Fibroblast of skin of abdomen (primary cell): ENCODE data around the gene IL1B.
A peak's percentile ranks its signal among the peaks of the same experiment; 100 is the strongest.

ENCODE experiments used
- DNase-seq: peaks from one replicate; pipeline ENCODE4 v3.0.0-alpha.2; 2013

The IL1B gene

GRCh38 chr2:112829101-112829960 is 7.2 kb downstream of the IL1B start:
- DNase-seq, result no peak

DNA sequence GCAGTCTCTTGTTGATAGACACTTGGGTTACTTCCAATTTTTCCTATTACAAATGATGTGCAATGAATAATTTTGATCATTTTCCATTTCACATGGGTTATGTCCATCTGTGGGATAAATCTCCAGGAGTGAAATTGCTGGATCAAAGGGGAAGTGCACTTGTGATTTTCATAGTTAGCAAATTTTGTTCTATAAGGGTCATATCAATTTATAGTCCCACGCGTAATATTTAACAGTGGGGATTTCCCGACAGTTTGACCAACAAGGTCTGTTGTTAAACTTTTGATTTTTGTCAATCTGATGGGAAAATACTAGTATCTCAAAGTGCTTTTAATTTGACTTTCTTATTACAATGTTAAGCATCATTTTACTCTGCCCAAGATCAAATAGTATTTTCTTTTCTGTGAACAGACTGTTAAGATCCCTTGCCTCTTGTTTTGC is 8.3 kb downstream of the IL1B start:
- DNase-seq, result no peak

DNA sequence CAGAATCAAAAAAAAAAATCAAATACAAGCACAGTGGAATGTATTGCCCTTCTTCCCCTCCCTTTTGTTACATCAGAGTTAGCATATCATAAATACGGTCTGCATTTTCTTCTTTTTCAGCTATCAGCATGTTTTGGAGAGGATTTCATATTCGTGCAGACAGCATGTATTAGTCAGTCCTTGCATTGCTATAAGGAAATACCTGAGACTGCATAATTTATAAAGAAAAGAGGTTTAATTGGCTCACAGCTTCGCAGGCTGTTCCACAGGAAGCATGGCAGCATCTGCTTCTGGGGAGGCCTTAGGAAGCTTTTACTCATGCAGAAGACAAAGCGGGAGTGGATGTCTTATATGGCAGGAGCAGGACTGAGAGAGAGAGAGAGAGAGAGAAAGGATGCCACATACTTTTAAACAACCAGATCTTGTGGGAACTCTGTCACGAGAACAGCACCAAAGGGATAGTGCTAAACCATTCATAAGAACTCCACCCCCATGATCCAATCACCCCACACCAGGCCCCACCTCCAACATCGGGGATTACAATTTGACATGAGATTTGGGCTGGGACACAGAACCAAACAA is 8.9 kb downstream of the IL1B start:
- peak; percentile 73 for DNase-seq

DNA sequence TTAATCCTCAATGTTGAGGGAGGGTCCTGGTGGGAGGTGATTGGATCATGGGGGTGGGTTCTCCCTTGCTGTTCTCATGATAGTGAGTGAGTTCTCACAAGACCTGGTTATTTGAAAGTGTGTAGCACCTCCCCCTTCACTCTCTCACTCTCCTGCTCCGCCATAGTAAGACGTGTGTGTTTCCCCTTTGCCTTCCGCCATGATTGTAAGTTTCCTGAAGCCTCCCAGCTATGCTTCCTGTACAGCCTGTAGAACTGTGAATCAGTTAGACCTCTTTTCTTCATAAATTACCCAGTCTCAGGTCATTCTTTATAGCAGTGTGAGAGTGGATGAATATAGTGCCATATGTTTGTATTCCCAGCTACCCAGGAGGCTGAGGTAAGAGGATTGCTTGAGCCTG is 9.6 kb downstream of the IL1B start:
- DNase-seq, result no peak

GRCh38 chr2:112825706-112826105 is 10.9 kb downstream of the IL1B start:
- no peak for DNase-seq

GRCh38 chr2:112824694-112825085 is 11.9 kb downstream of the IL1B start:
- no peak for DNase-seq

DNA sequence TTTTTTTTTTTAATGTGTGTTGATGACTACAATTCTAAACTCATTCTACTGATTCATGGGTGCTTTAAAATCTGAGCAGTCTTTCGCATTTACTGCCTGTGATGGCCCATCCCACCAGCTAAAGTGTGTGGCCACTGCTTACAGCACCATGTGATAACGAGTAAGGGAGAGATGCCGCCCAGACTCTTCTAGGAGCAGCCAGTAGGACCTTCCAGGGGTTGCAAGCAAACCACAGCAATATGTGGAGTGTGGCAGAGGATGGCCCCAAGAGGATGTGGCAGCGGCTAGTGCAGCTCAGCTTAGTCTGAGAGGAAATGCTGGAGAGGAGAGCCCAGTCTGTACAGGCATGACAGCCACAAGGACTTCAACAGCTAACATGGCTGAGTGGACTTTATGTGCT is 14.9 kb downstream of the IL1B start:
- DNase-seq, result no peak

GRCh38 chr2:112821142-112821541 is 15.4 kb downstream of the IL1B start:
- no peak for DNase-seq

GRCh38 chr2:112820343-112820742 is 16.2 kb downstream of the IL1B start:
- no peak for DNase-seq

DNA sequence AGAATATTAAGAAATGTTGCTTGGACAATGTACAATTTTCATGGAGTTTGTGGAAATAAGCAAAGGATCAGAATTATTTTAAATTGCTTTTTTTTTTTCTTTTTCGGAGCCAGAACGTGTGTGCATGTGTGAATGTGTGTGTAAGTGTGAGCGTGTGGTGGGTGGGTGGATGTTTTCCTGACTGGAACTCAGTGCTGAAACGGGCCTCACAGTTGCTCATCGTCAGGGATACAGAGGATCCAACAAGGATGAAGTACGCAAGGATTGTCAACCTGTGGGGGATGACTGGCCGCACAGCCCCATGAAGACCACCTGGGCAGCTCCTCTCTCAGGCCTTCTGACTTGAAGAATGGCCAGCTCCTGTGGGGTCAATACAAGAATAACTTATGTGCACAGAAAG is 17.5 kb downstream of the IL1B start:
- no peak for DNase-seq

- no peak for DNase-seq
Measured at GRCh38 chr2:112818094-112818902, 18.3 kb downstream of the IL1B start.

- DNase-seq, result no peak
Measured at GRCh38 chr2:112817082-112817689, 19.4 kb downstream of the IL1B start.

GRCh38 chr2:112814278-112814677 is 22.3 kb downstream of the IL1B start:
- DNase-seq, result peak; percentile 54

GRCh38 chr2:112813280-112813966 is 23.2 kb downstream of the IL1B start:
- DNase-seq, result no peak

- DNase-seq, result peak; percentile 93
Measured at GRCh38 chr2:112812318-112813267, 24.0 kb downstream of the IL1B start.

GRCh38 chr2:112811841-112812306 is 24.7 kb downstream of the IL1B start:
- DNase-seq, result peak; percentile 95

DNA sequence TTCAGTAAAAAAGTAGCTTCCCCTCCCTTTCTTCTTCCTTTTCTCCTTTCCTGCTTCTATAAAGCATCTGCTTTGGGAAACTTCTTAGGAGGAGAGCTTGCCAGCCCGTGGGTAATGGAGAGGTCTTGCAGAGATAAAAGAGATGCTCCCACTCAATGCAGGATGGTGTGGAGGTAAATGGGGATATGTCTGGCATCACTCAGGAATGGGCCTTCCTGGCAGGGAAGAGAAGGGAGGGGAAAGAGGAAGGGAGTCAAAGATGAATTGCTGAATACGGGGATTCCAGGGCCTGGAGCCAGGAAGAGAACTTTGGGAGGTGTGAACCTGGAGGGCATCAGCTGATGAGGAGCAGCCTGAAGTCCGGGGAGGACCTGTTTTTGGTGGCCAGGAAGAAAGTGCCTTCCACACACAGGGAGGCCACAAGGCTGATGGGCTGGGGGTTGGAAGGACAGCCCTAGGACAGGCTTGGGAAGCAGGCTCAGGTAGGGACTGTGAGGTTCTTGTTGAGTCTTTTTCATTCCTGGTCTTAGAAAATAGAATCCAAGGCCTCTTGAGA is 25.2 kb downstream of the IL1B start:
- no peak for DNase-seq

GRCh38 chr2:112809112-112809511 is 27.5 kb downstream of the IL1B start:
- DNase-seq, result no peak

- no peak for DNase-seq
Measured at GRCh38 chr2:112807233-112807807, 29.3 kb downstream of the IL1B start.

DNA sequence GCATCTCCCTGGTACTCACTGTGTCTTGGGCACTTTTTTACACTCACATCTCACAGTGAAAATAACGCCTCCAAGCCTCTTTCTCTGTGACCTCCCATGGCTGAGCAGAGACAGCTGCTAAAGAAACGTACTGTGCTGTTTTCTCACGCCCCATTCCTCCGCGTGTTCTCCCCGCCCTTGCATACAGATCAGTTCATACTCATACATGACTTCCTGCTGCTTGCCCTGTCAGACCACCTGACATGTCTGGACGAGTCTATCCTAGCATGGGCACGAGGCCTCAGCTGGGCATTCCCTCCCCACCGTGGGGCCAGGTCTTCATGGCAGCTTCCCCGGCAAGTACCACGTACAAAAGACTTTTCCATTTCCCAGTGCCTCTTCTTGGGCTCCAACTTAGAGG is 31.0 kb downstream of the IL1B start:
- no peak for DNase-seq
